Mononuclear cell (primary cell): ENCODE measurements around the gene CACNA1C. TPM values are rescaled to one million over a fixed set of nuclear protein-coding genes. Genes with fewer than 3 reads are reported as not detected.

Experiments
- H3K27me3 ChIP-seq: 2 replicates; pipeline ENCODE4 v1.6.0; 2011; ENCODE audit warnings: low read length, control low read depth; ENCODE audit not compliant: insufficient read depth
- H3K4me1 ChIP-seq: 2 replicates; pipeline ENCODE4 v1.5.1; 2011; ENCODE audit warnings: mild to moderate bottlenecking, low read length, control low read depth; ENCODE audit not compliant: insufficient read depth
- H3K4me3 ChIP-seq: 2 replicates; pipeline ENCODE4 v1.5.1; 2011; ENCODE audit warnings: mild to moderate bottlenecking, low read length, moderate library complexity
- H3K9me3 ChIP-seq: 2 replicates; pipeline ENCODE4 v1.5.1; 2011; ENCODE audit warnings: low read depth, mild to moderate bottlenecking, control low read depth, low read length
- total RNA-seq: library from RNA; depleted of rRNA; stranded (reverse); fragments of >200 nt; gene quantifications from one replicate; pipeline ENCODE4 v1.2.3, GENCODE V29; 2012

Gene CACNA1C
- total RNA-seq, 1 donor: 0.10 TPM

- Histone ChIP-seq H3K27me3 (no peaks in the 10 kb centered on the region), H3K9me3 (no peaks in the 10 kb centered on the region)
These were observed 584.1 kb downstream of the CACNA1C start for GRCh38 chr12:2636741-2637340.

GRCh38 chr12:2637371-2637770 is 584.6 kb downstream of the CACNA1C start:
- Histone ChIP-seq H3K9me3 (no peaks in the 10 kb centered on the region), H3K27me3 (no peaks in the 10 kb centered on the region), H3K4me3 (no peak overlapping the region), H3K4me1 (no peaks in the 10 kb centered on the region)

More at GRCh38 chr12:2636741-2637340, 584.1 kb downstream of the CACNA1C start:
- Histone ChIP-seq H3K4me1 (no peaks in the 10 kb centered on the region), H3K4me3 (no peak overlapping the region)

- H3K4me3 ChIP-seq: no peak overlapping the region
- H3K9me3 ChIP-seq: no peaks in the 10 kb centered on the region
- H3K27me3 ChIP-seq: no peaks in the 10 kb centered on the region
- no peaks in the 10 kb centered on the region for H3K4me1 ChIP-seq
These were observed 585.7 kb downstream of the CACNA1C start for GRCh38 chr12:2638273-2639019.

- Histone ChIP-seq H3K4me3 (no peak overlapping the region), H3K4me1 (no peaks in the 10 kb centered on the region), H3K9me3 (no peaks in the 10 kb centered on the region), H3K27me3 (no peaks in the 10 kb centered on the region)
These were observed 586.2 kb downstream of the CACNA1C start for GRCh38 chr12:2639020-2639298.

- no peaks in the 10 kb centered on the region for H3K4me1 ChIP-seq
- peaks cover 12% of the 10 kb centered on the region for H3K27me3 ChIP-seq
- H3K4me3 ChIP-seq: no peak overlapping the region
- H3K9me3 ChIP-seq: no peaks in the 10 kb centered on the region
These were observed 587.5 kb downstream of the CACNA1C start for GRCh38 chr12:2640281-2640680.

- H3K27me3 ChIP-seq: peaks cover 16% of the 10 kb centered on the region
These were observed 587.9 kb downstream of the CACNA1C start for GRCh38 chr12:2640709-2641108.

GRCh38 chr12:2641207-2641606 is 588.4 kb downstream of the CACNA1C start:
- Histone ChIP-seq H3K4me1 (no peaks in the 10 kb centered on the region), H3K4me3 (no peak overlapping the region), H3K9me3 (no peaks in the 10 kb centered on the region), H3K27me3 (peaks cover 17% of the 10 kb centered on the region)

More at GRCh38 chr12:2640709-2641108, 587.9 kb downstream of the CACNA1C start:
- no peaks in the 10 kb centered on the region for H3K9me3 ChIP-seq
- no peak overlapping the region for H3K4me3 ChIP-seq
- no peaks in the 10 kb centered on the region for H3K4me1 ChIP-seq

GRCh38 chr12:2641761-2642160 is 589.0 kb downstream of the CACNA1C start:
- Histone ChIP-seq H3K27me3 (peaks cover 17% of the 10 kb centered on the region), H3K4me3 (no peak overlapping the region), H3K4me1 (no peaks in the 10 kb centered on the region), H3K9me3 (no peaks in the 10 kb centered on the region)

GRCh38 chr12:2642176-2642892 is 589.5 kb downstream of the CACNA1C start:
- Histone ChIP-seq H3K4me3 (no peak overlapping the region), H3K27me3 (peaks cover 17% of the 10 kb centered on the region), H3K4me1 (no peaks in the 10 kb centered on the region), H3K9me3 (no peaks in the 10 kb centered on the region)

GRCh38 chr12:2642896-2643425 is 590.2 kb downstream of the CACNA1C start:
- Histone ChIP-seq H3K4me3 (no peak overlapping the region), H3K27me3 (peaks cover 17% of the 10 kb centered on the region), H3K9me3 (no peaks in the 10 kb centered on the region), H3K4me1 (no peaks in the 10 kb centered on the region)

GRCh38 chr12:2643576-2644135 is 590.9 kb downstream of the CACNA1C start:
- H3K27me3 ChIP-seq: peaks cover 17% of the 10 kb centered on the region
- H3K4me3 ChIP-seq: no peak overlapping the region
- H3K9me3 ChIP-seq: no peaks in the 10 kb centered on the region
- no peaks in the 10 kb centered on the region for H3K4me1 ChIP-seq

- no peaks in the 10 kb centered on the region for H3K9me3 ChIP-seq
- no peak overlapping the region for H3K4me3 ChIP-seq
- peaks cover 17% of the 10 kb centered on the region for H3K27me3 ChIP-seq
These were observed 592.1 kb downstream of the CACNA1C start for GRCh38 chr12:2644683-2645405.

GRCh38 chr12:2645460-2645859 is 592.7 kb downstream of the CACNA1C start:
- peaks cover 17% of the 10 kb centered on the region for H3K27me3 ChIP-seq
- no peaks in the 10 kb centered on the region for H3K9me3 ChIP-seq
- no peak overlapping the region for H3K4me3 ChIP-seq
- no peaks in the 10 kb centered on the region for H3K4me1 ChIP-seq

More at GRCh38 chr12:2644683-2645405, 592.1 kb downstream of the CACNA1C start:
- no peaks in the 10 kb centered on the region for H3K4me1 ChIP-seq

- peaks cover 17% of the 10 kb centered on the region for H3K27me3 ChIP-seq
- H3K9me3 ChIP-seq: no peaks in the 10 kb centered on the region
- no peaks in the 10 kb centered on the region for H3K4me1 ChIP-seq
- no peak overlapping the region for H3K4me3 ChIP-seq
These were observed 593.6 kb downstream of the CACNA1C start for GRCh38 chr12:2646341-2646740.
